Transverse colon (tissue), 4 donors: ENCODE measurements around the gene CD1B.

ENCODE experiments used
- CTCF ChIP-seq, 5 experiments: fragments of 200-600 bp in 3 of 5; fragments of 450-650 bp in 2 of 5; sonication (generic) in 3 of 5; IDR thresholded peaks; 1 replicate in 2 of 5; 2 replicates in 3 of 5; pipeline ENCODE4 v1.5.1; 2016 to 2017; ENCODE audit warnings: antibody characterized with exemption in 5 of 5, inconsistent platforms in 3 of 5, mild to moderate bottlenecking in 2 of 5, moderate library complexity in 1 of 5
- EP300 ChIP-seq: sonication (generic); formaldehyde crosslinking; IDR thresholded peaks from one replicate; pipeline ENCODE4 v1.6.1; 2017; ENCODE audit warnings: antibody characterized with exemption, low read depth
- POLR2A ChIP-seq: fragments of 450-650 bp; IDR thresholded peaks from one replicate; pipeline ENCODE4 v1.6.1; 2016; ENCODE audit warnings: antibody characterized with exemption, mild to moderate bottlenecking, moderate library complexity
- POLR2AphosphoS5 ChIP-seq, 3 donors: sonication (generic); formaldehyde crosslinking; IDR thresholded peaks; one replicate each; pipeline ENCODE4 v1.6.1; 2016; ENCODE audit warnings: antibody characterized with exemption in 3 of 3

GRCh38 chr1:158283965-158284364 is 47.4 kb downstream of the CD1B start:
- TF ChIP-seq CTCF (IDR thresholded peaks at IDR 0.05), result no peak
- TF ChIP-seq POLR2AphosphoS5 (IDR thresholded peaks at IDR 0.05), result no peak
- TF ChIP-seq POLR2A, result no peak
- no peak for TF ChIP-seq EP300
